Hematopoietic multipotent progenitor cell treated with erythropoietin and hydrocortisone succinate and interleukin-3 and kit ligand, for 8 days (in vitro differentiated cells): ENCODE data around the gene PIP5K1B.

Experiments
- DNase-seq: peaks from one replicate; pipeline ENCODE4 v3.0.0-alpha.2; 2015

Gene PIP5K1B

GRCh38 chr9:68778635-68779034 lies 73.6 kb downstream of the PIP5K1B start:
- peak; percentile 52 for DNase-seq

- peak; percentile 94 for DNase-seq
These were observed 74.7 kb downstream of the PIP5K1B start for GRCh38 chr9:68779558-68780379.

GRCh38 chr9:68780380-68780712 lies 75.3 kb downstream of the PIP5K1B start:
- DNase-seq, result peak; percentile 82

- DNase-seq, result no peak
These were observed 75.7 kb downstream of the PIP5K1B start for GRCh38 chr9:68780720-68781119.

GRCh38 chr9:68781928-68782327 lies 76.9 kb downstream of the PIP5K1B start:
- DNase-seq, result no peak

- no peak for DNase-seq
These were observed 77.5 kb downstream of the PIP5K1B start for GRCh38 chr9:68782546-68782945.

GRCh38 chr9:68785965-68786364 lies 80.9 kb downstream of the PIP5K1B start:
- no peak for DNase-seq

- no peak for DNase-seq
These were observed 86.1 kb downstream of the PIP5K1B start for GRCh38 chr9:68791169-68791568.

- no peak for DNase-seq
These were observed 88.7 kb downstream of the PIP5K1B start for GRCh38 chr9:68793605-68794343.

GRCh38 chr9:68794898-68795297 lies 89.9 kb downstream of the PIP5K1B start:
- no peak for DNase-seq

- DNase-seq, result no peak
These were observed 90.4 kb downstream of the PIP5K1B start for GRCh38 chr9:68795411-68795810.

GRCh38 chr9:68797116-68797515 lies 92.1 kb downstream of the PIP5K1B start:
- DNase-seq, result no peak

- DNase-seq, result peak; percentile 28
These were observed 93.4 kb downstream of the PIP5K1B start for GRCh38 chr9:68798423-68798822.

GRCh38 chr9:68800836-68801235 lies 95.8 kb downstream of the PIP5K1B start:
- no peak for DNase-seq

- DNase-seq, result no peak
These were observed 97.5 kb downstream of the PIP5K1B start for GRCh38 chr9:68802525-68803015.

- peak; percentile 42 for DNase-seq
These were observed 100.2 kb downstream of the PIP5K1B start for GRCh38 chr9:68804911-68805889.

GRCh38 chr9:68805890-68806517 lies 101.0 kb downstream of the PIP5K1B start:
- no peak for DNase-seq

- DNase-seq, result no peak
These were observed 103.4 kb downstream of the PIP5K1B start for GRCh38 chr9:68808338-68808890.

GRCh38 chr9:68817079-68817875 lies 112.2 kb downstream of the PIP5K1B start:
- DNase-seq, result no peak

- DNase-seq, result peak; percentile 44
These were observed 114.0 kb downstream of the PIP5K1B start for GRCh38 chr9:68819065-68819464.

GRCh38 chr9:68821911-68822310 lies 116.9 kb downstream of the PIP5K1B start:
- no peak for DNase-seq
